Muscle of leg (tissue), 11 donors: ENCODE results near the gene PPFIA4. TPM values are rescaled to one million over a fixed set of nuclear protein-coding genes. Genes with fewer than 3 reads are reported as not detected.

ENCODE experiments used
- DNase-seq: peaks from one replicate; pipeline ENCODE4 v3.0.0; 2013
- H3K27ac ChIP-seq: one replicate; pipeline ENCODE4 v1.5.1; 2013; ENCODE audit warnings: mild to moderate bottlenecking, low read length, control low read depth
- H3K27me3 ChIP-seq: one replicate; pipeline ENCODE4 v1.6.1; 2013; ENCODE audit warnings: low read length; ENCODE audit not compliant: control insufficient read depth, insufficient read depth
- H3K36me3 ChIP-seq: one replicate; pipeline ENCODE4 v1.6.1; 2013; ENCODE audit warnings: low read length; ENCODE audit not compliant: control insufficient read depth, insufficient read depth
- H3K4me1 ChIP-seq: one replicate; pipeline ENCODE4 v1.6.1; 2013; ENCODE audit warnings: low read length; ENCODE audit not compliant: control insufficient read depth, insufficient read depth
- H3K4me3 ChIP-seq: one replicate; pipeline ENCODE4 v1.5.1; 2013; ENCODE audit warnings: low read length, control low read depth
- H3K9me3 ChIP-seq: replicated peaks from 2 replicates; pipeline ENCODE4 v1.6.1; 2013; ENCODE audit warnings: low read depth, low read length; ENCODE audit not compliant: control insufficient read depth
- WGBS: methylation state at CpG from one replicate; pipeline ENCODE4 v1.1.5; 2013; ENCODE audit warnings: missing lambda C conversion rate; ENCODE audit not compliant: insufficient coverage; 5-methylcytosine and 5-hydroxymethylcytosine counted together
- polyA plus RNA-seq, 8 donors: library from polyadenylated mRNA; unstranded; fragments of 120-200 nt; gene quantifications; one replicate each; pipeline versions ENCODE4 v1.2.1 to v1.2.3, GENCODE V29; 2013; ENCODE audit warnings: inconsistent platforms in 1 of 8, low replicate concordance in 1 of 8; ENCODE audit not compliant: insufficient read length in 8 of 8, insufficient read depth in 1 of 8
- total RNA-seq: library from RNA; stranded (reverse); fragments of 120-200 nt; gene quantifications from one replicate; pipeline ENCODE4 v1.2.4, GENCODE V29; 2013

The PPFIA4 gene
- total and polyA plus RNA-seq, 9 donors, result 22.4 to 53.1 (median 34.7) TPM

- Histone ChIP-seq H3K9me3 (no peaks in the 10 kb centered on the region), H3K27ac (no peak overlapping the region), H3K36me3 (peaks cover 35% of the 10 kb centered on the region), H3K27me3 (peaks cover 27% of the 10 kb centered on the region), H3K4me1 (peaks cover 55% of the 10 kb centered on the region), H3K4me3 (no peak overlapping the region)
- 85% methylated on average over 9 of the region's 11 CpGs for WGBS
- no peak for DNase-seq
These were observed 21.8 kb downstream of the PPFIA4 start for GRCh38 chr1:203048086-203048485.

DNA sequence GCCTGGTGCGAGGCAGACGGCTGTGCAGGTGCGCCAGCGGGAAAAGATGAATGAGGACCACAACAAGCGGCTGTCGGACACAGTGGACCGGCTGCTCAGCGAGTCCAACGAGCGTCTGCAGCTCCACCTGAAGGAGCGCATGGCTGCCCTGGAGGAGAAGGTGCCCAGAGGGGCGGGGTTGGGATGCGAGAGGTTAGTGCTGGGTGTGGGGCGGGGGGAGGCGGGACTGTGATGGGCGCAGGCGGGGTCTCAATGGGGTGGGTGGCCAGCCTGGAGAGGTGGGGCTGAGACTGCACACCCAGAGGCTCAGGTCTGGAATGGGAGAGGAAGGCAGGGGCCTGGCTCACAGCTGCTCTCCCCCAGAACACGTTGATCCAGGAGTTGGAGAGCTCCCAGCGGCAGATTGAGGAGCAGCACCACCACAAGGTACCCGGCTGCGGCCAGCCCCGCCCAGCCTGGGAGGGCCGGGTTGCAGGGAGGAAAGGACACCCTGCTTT, 22.3 kb downstream of the PPFIA4 start:
- Histone ChIP-seq H3K36me3 (peaks cover 33% of the 10 kb centered on the region), H3K4me1 (peaks cover 57% of the 10 kb centered on the region), H3K27me3 (peaks cover 29% of the 10 kb centered on the region), H3K9me3 (no peaks in the 10 kb centered on the region), H3K4me3 (no peak overlapping the region), H3K27ac (no peak overlapping the region)
- 66% methylated on average over 20 of the region's 23 CpGs for WGBS
- no peak for DNase-seq

DNA sequence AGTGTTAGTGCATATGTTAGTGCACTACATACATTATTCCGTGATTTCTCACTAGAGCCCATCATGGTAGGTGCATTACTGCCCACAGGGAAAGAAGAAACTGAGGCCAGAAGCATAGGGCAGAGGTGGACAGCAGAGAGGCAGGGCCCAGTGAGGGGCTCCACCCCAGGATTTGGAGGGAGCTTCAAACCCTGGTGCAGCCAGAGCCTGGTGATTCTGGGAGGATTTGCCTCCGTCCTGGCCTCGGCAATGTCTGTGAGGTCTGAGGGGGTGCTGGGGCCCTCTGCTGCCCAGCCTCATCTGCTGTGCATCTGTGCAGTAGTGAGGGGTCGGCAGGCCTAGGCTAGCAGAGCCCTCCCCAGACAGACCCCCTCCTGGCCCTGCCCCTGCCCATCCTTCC, 22.8 kb downstream of the PPFIA4 start:
- no peak overlapping the region for H3K4me3 ChIP-seq
- H3K27ac ChIP-seq, result no peak overlapping the region
- H3K9me3 ChIP-seq, result no peaks in the 10 kb centered on the region
- no peak for DNase-seq
- H3K36me3 ChIP-seq, result peaks cover 30% of the 10 kb centered on the region
- 75% methylated on average over 2 of the region's 4 CpGs for WGBS
- peaks cover 59% of the 10 kb centered on the region for H3K4me1 ChIP-seq
- H3K27me3 ChIP-seq, result peaks cover 31% of the 10 kb centered on the region

DNA sequence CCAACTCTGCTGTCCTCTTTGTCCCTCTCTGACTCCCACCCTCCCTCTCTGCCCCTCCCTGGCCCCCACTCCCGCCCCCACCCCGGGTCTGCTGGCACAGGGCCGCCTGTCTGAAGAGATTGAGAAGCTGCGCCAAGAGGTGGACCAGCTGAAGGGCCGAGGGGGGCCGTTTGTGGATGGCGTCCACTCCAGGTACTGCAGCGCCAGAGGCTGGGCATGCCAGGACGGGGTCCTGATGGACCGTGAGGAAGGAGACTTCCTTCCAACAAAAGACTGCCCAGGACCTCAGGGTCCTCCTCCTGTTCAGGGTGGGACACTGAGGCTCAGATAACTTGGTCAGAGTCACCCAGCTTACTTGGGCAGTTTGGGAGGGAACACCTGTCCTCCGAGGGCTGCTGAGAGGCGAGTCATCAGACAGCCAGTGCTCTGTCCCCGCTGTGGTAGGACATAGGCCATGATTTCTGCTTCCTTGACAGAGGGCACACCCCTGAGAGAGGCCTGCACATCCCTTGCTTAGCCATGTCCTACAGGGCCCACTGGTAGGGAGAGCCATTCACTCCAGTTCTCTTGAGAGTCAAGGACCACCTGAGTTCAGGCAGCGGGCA, 23.4 kb downstream of the PPFIA4 start:
- no peaks in the 10 kb centered on the region for H3K9me3 ChIP-seq
- WGBS, result 89% methylated on average over 6 of the region's 14 CpGs
- peaks cover 26% of the 10 kb centered on the region for H3K36me3 ChIP-seq
- H3K4me1 ChIP-seq, result peaks cover 59% of the 10 kb centered on the region
- H3K4me3 ChIP-seq, result no peak overlapping the region
- no peak for DNase-seq
- H3K27ac ChIP-seq, result no peak overlapping the region
- H3K27me3 ChIP-seq, result peaks cover 29% of the 10 kb centered on the region

- peaks cover 25% of the 10 kb centered on the region for H3K36me3 ChIP-seq
- H3K9me3 ChIP-seq, result no peaks in the 10 kb centered on the region
- no peak for DNase-seq
- WGBS, result no CpG with 5 or more reads among the region's 4 CpGs
- H3K27me3 ChIP-seq, result peaks cover 36% of the 10 kb centered on the region
- no peak overlapping the region for H3K27ac ChIP-seq
- H3K4me3 ChIP-seq, result no peak overlapping the region
- H3K4me1 ChIP-seq, result peaks cover 59% of the 10 kb centered on the region
These were observed 24.5 kb downstream of the PPFIA4 start for GRCh38 chr1:203050826-203051225.

DNA sequence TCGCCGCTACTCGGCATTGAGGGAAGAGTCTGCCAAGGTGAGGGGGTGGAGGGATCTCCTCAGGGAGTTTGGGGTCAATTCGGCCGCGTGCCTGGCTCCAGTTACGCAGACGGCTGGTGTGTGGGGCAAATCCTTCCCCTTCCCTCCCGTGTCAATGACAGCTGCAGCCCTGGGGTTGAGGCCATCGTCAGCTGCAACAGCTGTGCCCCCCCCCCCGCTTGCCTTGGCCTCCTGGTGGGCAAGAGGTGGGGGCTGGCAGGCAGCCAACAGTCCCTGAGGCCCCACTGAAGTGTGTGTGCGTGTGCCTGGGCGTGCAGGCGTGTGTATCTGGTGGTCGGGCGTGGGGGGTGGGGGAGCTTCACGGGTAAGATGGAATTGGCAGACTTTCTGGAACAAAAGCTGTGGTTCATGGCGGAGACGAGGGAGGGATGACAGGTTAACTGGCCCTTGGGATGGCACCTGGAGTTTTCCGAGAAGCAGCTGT, 25.6 kb downstream of the PPFIA4 start:
- 21% methylated on average over 12 of the region's 20 CpGs for WGBS
- peaks cover 21% of the 10 kb centered on the region for H3K36me3 ChIP-seq
- H3K4me3 ChIP-seq, result no peak overlapping the region
- peak; percentile 78 for DNase-seq
- H3K27ac ChIP-seq, result peak overlapping the region; percentile 62
- peaks cover 37% of the 10 kb centered on the region for H3K27me3 ChIP-seq
- H3K4me1 ChIP-seq, result peaks cover 50% of the 10 kb centered on the region
- H3K9me3 ChIP-seq, result no peaks in the 10 kb centered on the region

- H3K4me1 ChIP-seq, result peaks cover 47% of the 10 kb centered on the region
- no peak overlapping the region for H3K4me3 ChIP-seq
- H3K27me3 ChIP-seq, result peaks cover 35% of the 10 kb centered on the region
- no peaks in the 10 kb centered on the region for H3K9me3 ChIP-seq
- H3K36me3 ChIP-seq, result peaks cover 19% of the 10 kb centered on the region
- no CpG with 5 or more reads among the region's 3 CpGs for WGBS
- no peak overlapping the region for H3K27ac ChIP-seq
- DNase-seq, result peak; percentile 39
These were observed 26.3 kb downstream of the PPFIA4 start for GRCh38 chr1:203052601-203053000.

- Histone ChIP-seq H3K4me3 (no peak overlapping the region), H3K9me3 (no peaks in the 10 kb centered on the region), H3K27me3 (peaks cover 35% of the 10 kb centered on the region), H3K27ac (no peak overlapping the region), H3K36me3 (peaks cover 28% of the 10 kb centered on the region), H3K4me1 (peaks cover 48% of the 10 kb centered on the region)
- no CpG with 5 or more reads among the region's 1 CpG for WGBS
- no peak for DNase-seq
These were observed 27.9 kb downstream of the PPFIA4 start for GRCh38 chr1:203054184-203054583.

DNA sequence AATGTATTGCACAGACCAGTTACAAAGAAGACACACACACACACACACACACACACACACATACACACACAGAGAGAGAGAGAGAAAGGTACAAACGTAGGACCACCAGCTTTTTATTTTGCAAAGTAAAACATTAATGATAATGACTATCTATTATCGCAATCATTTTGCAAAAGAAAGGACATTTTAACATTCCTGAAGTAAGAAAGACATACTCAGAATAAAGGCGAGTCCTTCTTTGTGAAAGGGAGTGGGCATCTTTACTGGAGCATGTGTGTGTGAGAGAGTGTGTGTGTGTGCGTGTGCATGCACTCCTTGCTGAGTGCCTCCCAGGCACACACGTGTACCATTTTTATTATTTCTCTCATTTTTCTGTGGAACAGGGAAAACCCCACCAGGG, 28.4 kb downstream of the PPFIA4 start:
- H3K4me1 ChIP-seq, result peaks cover 47% of the 10 kb centered on the region
- H3K27ac ChIP-seq, result no peak overlapping the region
- peaks cover 34% of the 10 kb centered on the region for H3K27me3 ChIP-seq
- no peak for DNase-seq
- WGBS, result no CpG with 5 or more reads among the region's 5 CpGs
- no peaks in the 10 kb centered on the region for H3K9me3 ChIP-seq
- H3K4me3 ChIP-seq, result no peak overlapping the region
- peaks cover 33% of the 10 kb centered on the region for H3K36me3 ChIP-seq

DNA sequence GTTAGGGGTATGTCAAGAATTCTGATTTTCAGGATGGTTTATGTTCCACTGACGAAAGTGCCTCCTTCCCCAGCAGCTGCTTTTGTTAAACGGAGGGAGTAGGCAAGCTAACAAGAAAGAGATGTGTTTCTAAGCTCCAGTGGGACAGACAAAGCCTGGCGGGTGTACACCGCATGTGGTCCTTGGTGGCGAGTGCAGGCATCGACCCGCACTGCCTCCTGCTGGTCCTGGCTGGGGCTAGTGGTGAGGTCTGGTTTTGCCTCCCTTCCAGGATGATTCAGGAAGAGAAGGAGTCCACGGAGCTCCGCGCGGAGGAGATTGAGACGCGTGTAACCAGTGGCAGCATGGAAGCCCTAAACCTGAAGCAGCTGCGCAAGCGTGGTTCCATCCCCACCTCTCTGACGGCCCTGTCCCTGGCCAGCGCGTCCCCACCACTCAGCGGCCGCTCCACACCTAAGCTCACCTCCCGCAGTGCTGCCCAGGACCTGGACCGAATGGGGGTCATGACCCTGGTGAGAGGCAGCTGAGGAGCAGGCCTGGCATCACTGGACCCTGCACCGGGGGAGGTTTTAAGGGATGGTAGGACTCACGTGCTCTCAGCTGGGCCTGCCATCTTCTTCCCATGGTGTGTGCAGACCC, 29.0 kb downstream of the PPFIA4 start:
- no peak overlapping the region for H3K4me3 ChIP-seq
- peaks cover 35% of the 10 kb centered on the region for H3K36me3 ChIP-seq
- no peak for DNase-seq
- peaks cover 44% of the 10 kb centered on the region for H3K4me1 ChIP-seq
- H3K27me3 ChIP-seq, result peaks cover 32% of the 10 kb centered on the region
- no peak overlapping the region for H3K27ac ChIP-seq
- no peaks in the 10 kb centered on the region for H3K9me3 ChIP-seq
- 84% methylated on average over 11 of the region's 24 CpGs for WGBS
